GM18526 (cell line): ENCODE results near the gene GRAMD4.
A peak's percentile ranks its signal among the peaks of the same experiment; 100 is the strongest.

Experiments
- POLR2A ChIP-seq: IDR thresholded peaks from 3 replicates; pipeline ENCODE4 v1.6.1; 2011; ENCODE audit not compliant: insufficient read length; ENCODE audit errors: extremely low read depth

GRAMD4 gene

DNA sequence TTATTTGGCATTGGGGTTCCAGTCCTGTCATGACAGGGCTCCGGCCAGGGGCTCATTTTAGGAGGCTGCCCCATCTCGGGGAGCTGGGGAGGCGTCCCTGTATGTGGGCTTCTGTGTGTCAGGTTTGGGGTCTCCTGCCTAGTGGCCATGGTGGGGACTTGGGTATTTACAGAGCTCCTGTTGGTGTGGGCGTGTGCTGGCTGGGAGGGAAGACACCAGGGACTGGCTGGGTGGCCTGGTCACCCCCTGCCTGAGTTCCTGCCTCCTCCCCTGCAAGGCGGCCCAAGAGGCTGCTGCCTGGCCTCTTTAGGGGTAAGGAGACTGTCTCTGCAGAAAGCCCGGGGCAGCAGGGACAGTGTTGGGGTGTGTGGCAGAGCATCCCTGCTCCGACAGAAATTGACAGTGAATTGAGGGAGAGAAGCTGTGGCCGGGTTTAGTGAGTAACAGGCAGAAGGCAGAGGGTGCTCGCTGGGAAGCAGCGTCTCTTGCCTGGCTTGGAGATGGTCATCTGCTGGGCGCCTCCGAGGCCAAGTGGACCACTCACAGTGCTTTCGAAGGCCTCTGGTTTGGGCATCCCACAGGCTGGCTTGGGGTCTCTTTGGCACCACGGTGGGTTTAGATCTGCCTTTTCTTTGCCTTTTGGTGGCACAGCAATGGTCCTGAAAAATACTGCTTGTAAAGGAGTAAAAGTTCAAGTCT, 40.3 kb upstream of the GRAMD4 start:
- no peak for TF ChIP-seq POLR2A

DNA sequence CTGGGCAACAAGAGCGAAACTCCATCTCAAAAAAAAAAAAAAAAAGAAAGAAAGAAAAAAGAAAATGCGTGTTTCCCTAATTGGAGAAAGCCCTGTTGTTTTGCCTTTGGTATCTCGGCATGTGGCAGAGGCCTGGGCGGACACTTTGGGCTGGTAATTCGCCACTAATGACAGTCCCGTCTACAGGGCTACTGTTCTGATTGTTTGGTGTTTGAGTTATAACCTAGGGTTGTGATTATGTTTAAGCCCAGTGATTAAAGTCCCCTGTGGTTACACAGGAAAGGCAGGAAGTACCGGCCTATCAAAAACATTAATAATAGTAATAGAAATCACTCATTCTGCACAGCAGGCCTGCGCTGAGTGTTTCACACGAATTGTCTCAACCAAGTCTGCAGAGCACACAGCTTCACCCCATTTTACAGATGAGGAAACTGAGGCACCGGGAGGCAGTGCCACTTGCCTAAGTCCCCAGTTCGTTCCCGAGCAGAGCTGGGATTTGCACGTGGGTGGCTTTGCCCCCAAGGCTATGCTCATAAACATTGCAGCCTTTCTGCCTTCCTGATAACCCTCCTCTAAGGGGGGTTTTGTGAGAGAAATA, 39.1 kb upstream of the GRAMD4 start:
- no peak for TF ChIP-seq POLR2A

GRCh38 chr22:46581538-46582244, 38.5 kb upstream of the GRAMD4 start:
- no peak for TF ChIP-seq POLR2A

DNA sequence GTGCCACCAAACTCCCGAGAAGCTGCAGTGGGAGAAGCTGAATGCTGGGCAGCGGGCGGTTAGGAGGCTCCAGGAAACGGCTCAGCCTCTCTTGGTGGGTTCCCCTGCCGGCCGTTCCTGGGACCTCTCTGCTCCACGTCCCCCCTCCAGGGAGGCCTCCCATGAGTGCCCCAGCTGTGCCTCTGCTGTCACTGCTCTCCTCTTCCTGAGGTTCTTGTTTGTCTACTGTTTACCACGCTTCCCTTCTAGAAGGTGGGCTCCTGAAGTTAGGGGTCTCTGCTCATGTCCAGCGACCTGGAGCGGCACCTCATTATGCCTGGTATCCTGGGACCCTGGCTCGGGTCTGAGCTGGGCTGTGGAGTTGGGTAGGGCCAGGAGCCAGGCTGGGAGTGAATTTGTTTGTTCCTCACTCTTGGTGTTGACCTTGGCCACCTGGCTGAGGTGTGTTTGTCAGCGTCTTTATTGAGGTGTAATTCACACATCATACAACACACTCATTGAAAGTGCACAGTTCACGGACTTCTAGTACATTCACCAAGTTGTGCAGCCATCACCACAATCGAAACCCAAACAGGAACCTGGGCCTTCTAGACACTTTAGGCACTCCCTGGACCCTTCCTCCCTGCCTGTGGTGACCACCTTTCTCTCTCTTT, 37.8 kb upstream of the GRAMD4 start:
- TF ChIP-seq POLR2A, result no peak

GRCh38 chr22:46583571-46583970, 36.6 kb upstream of the GRAMD4 start:
- no peak for TF ChIP-seq POLR2A

DNA sequence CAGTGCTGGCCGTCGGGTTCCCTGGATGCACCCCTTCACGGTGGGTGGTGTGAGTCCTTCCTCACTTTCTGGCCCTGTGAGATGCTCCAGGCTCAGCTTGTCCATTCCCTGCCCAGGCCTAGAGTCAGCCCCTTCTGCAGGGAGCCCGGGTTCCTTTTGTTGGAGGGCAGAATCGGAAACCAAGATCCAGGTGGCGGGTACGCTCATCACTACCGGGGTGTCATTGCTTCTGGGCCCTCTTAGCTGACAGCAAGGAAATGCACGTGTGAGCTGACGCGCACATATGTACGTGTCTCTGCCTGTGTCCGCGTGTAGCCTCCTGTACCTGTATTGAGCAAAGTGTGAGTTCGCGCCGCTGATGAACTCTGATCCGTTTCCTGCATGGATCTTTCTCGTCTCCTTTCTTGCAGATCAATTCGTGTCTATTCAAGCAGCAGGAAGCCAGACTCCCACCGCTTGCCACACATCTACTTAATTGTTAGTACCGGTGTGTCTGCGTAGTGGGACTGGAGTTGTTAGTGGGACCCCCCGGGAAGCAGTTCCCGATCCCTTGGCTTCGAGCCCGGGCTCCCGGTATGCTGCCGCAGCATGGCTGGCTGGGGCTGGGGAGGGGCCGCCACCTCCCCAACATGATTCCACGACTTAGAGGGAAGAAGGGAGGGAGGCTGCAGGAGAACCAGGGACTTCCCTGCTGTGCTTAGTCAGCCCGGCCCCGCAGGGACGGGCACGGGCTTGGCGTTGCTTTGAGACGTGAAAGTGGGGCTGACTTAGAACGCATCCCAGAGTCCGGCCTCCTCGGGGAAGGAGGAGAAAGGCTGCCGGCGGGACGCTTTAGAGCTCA, 35.9 kb upstream of the GRAMD4 start:
- TF ChIP-seq POLR2A, result no peak

DNA sequence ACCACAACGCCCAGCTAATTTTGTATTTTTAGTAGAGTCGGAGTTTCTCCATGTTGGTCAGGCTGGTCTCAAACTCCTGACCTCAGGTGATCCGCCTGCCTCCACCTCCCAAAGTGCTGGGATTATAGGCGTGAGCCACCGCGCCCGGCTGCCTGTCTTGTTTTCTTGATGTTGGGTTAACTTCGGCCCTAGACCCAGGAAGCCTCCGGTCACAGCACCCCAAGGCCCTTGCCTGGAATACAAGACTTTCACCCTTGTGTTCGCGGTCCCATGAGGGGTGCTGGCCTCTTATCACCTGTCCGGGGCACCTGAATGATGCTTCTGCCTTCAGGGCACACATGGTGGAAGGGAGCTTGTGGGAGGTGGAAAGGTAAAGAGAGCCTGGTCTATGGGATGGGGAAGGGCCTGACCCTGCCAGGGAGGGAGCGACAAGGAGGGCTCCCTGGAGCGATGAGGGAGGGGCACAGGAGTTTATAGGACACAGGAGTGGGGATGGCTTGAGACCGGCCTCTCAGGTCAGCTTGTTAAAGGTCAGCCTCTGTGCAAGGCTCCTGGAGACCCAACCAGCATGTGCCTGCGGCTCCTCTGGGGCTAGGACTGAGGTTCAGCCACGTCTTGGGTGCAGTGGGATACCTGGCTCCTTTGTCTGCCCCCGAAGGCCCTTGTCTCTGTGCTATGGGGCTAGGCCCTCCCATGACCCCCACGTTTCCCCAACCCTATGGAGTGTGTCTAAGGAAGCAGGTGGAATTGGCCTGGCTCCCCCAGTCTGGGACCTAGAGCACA, 34.7 kb upstream of the GRAMD4 start:
- no peak for TF ChIP-seq POLR2A

DNA sequence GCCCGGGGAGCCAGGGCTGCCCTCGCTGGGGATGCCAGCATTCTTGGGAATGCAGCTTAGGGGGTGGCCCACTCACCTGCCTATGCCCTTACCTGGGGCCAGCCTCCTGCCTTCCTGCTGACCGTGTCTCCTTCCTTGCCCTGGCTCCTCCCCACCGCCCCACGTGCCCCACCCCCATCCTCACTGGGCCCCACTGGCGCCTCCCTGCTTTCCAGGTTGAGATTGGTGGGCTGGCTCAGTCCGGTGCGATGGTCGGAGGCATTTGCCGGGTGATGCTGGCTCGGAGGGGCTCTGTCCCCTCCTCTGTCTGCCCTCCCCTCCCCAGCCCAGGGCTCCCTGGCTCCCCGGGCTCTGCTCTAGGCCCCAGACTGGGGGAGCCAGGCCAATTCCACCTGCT, 34.1 kb upstream of the GRAMD4 start:
- TF ChIP-seq POLR2A, result no peak

DNA sequence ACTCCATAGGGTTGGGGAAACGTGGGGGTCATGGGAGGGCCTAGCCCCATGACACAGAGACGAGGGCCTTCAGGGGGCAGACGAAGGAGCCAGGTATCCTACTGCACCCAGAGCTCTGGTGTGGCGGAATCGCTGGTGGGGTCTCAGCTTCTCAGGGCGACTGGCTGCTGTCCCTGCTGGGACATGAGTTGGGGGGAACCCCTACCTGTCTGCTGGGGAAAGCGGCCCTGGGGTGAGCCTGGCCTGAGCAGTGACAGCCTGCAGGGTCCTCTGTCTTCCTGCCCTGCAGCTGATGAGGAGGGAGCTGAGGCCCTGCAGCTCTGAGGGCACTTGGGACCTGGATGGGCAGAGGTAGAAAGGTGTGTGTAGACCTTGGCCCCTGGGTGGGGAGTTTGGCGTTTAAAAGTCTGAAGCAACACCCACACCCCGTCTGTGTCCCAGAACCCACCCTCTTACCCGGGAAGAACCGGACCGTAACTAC, 33.6 kb upstream of the GRAMD4 start:
- TF ChIP-seq POLR2A, result no peak

- no peak for TF ChIP-seq POLR2A
Measured at GRCh38 chr22:46587061-46587460, 33.1 kb upstream of the GRAMD4 start.

- TF ChIP-seq POLR2A, result peak; percentile 25
Measured at GRCh38 chr22:46587492-46588278, 32.5 kb upstream of the GRAMD4 start.

DNA sequence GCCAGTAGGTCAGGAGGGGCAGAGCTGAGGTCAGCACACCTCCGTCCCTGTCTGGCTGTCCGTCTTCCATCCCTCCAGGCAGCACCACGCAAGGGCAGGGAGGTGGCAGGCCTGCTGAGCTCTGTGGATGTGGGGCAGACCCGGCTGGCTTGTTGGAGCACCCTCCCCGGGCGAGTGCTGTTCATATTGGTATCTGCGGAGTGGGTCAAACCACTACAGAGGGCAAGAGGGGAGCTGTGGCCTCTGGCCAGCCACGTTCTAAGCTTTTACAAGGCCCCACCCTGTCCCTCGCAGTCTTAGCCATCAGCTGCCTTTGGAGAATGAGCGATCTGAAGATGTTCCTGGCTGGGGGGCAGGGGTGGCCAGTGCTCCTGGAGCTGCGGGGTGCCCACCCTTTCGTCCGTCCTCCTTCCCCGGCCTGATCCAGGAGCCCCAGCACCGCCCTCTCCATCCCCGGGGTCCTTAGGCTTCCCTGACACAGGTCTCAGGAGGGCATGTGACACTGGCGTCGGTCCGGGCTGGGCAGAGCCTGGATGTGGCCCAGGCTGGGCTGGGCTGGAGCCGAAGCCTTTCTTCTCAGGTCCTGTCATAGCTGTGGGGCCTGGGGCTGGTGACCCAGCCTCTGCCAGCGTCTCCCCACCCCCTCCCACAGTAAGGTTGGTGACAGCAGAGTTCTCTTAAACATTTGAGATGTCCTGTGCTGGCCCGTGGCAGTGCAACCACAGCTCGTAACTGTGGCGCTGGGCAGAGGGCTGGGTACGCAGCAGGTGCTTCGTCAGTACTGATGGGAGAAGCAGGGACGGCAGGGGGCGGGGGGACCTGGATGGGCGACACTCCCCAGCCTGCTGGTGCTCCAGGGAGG, 31.7 kb upstream of the GRAMD4 start:
- TF ChIP-seq POLR2A, result no peak

DNA sequence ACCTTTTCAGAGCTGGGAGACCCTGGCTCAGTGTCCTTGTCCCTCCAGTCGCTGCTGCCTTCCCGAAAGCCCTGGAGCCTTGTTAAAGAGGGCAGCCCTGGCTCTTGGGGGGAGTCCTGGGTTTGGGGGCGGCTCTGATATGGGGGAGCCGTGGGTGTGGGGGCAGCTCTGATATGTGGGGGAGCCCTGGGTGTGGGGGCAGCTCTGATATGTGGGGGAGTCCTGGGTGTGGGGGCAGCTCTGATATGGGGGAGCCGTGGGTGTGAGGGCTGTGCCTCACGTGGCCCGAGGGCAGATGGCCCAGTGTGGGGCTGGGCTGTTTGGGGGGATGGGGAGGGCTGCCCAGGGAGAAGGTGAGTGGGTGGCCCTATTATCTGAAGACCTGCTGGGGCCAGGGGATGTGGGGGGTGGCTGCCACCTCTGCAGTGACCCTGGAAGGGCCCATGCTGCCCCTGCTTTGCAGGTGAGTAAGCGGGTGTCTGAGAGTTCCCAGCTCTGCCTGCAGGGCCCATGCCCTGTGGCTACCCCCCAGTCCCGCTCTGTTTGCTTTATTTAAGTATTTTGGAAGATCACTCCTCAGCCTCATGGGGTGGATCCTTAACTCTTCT, 30.9 kb upstream of the GRAMD4 start:
- no peak for TF ChIP-seq POLR2A
